IMR-90 (cell line): ENCODE data around the gene RARS2. TPM values are rescaled to one million over a fixed set of nuclear protein-coding genes. Genes with fewer than 3 reads are reported as not detected.
"Not testable (repeated sequence)": the region's sequence is repeated elsewhere in the genome, so short reads cannot be mapped to it uniquely, and the experiment has no call there.

Experiments used
- ATAC-seq: fragments of 200-7000 bp; cut with Tn5 transposase; 2 replicates; pipeline ENCODE4 v1.9.1; 2020; ENCODE audit warnings: low read depth, mild to moderate bottlenecking, moderate library complexity
- BruUV-seq: library from RNA; stranded (reverse); fragments of 400-500 nt; replicated peaks from 2 replicates; lab custom pipeline; 2021; lab: Mats Ljungman, UMichigan
- CTCF ChIA-PET: fragments of 300-600 bp; formaldehyde crosslinking; extraction: SDS; loops from one replicate; lab custom pipeline; 2021; ENCODE audit warnings: antibody characterized with exemption; lab: Yijun Ruan, JAX
- POLR2A ChIA-PET: fragments of 300-600 bp; sonication (Branson Sonifier 250); formaldehyde crosslinking; loops from one replicate; lab custom pipeline; 2022; ENCODE audit warnings: antibody characterized with exemption; ENCODE audit not compliant: unreplicated experiment; lab: Charles Lee
- DNase-seq: peaks from one replicate; pipeline ENCODE4 v3.0.0; 2013
- H2AFZ ChIP-seq: replicated peaks from 2 replicates; pipeline ENCODE3; 2013; ENCODE audit warnings: low read length, mild to moderate bottlenecking; ENCODE audit not compliant: poor library complexity
- H2AK5ac ChIP-seq: 2 replicates; pipeline ENCODE4 v1.6.1; 2013; ENCODE audit warnings: low read depth, low read length, inconsistent platforms
- H2AK9ac ChIP-seq: replicated peaks from 2 replicates; pipeline ENCODE3; 2013; ENCODE audit warnings: mild to moderate bottlenecking, low read depth, low read length, moderate library complexity; ENCODE audit not compliant: poor library complexity
- H2BK120ac ChIP-seq: 2 replicates; pipeline ENCODE4 v1.6.1; 2013; ENCODE audit warnings: low read depth, low read length, inconsistent platforms
- H2BK15ac ChIP-seq: 3 replicates; pipeline ENCODE4 v1.6.1; 2013; ENCODE audit warnings: low read depth, low read length, inconsistent platforms
- H2BK20ac ChIP-seq: 2 replicates; pipeline ENCODE4 v1.6.1; 2013; ENCODE audit warnings: low read depth, mild to moderate bottlenecking, inconsistent platforms, low read length, moderate library complexity
- H2BK5ac ChIP-seq: 2 replicates; pipeline ENCODE4 v1.6.1; 2013; ENCODE audit warnings: mild to moderate bottlenecking, low read depth, low read length, inconsistent platforms; ENCODE audit not compliant: poor library complexity, severe bottlenecking
- H3K14ac ChIP-seq: replicated peaks from 2 replicates; pipeline ENCODE4 v1.6.1; 2013; ENCODE audit warnings: low read depth, low read length, inconsistent platforms
- H3K18ac ChIP-seq: 2 replicates; pipeline ENCODE4 v1.6.1; 2013; ENCODE audit warnings: low read depth, low read length, control low read depth
- H3K23ac ChIP-seq: 2 replicates; pipeline ENCODE4 v1.6.1; 2013; ENCODE audit warnings: low read depth, low read length, inconsistent platforms
- H3K27ac ChIP-seq: 2 replicates; pipeline ENCODE4 v1.5.1; 2013; ENCODE audit warnings: mild to moderate bottlenecking, control low read depth, low read length; ENCODE audit not compliant: insufficient read depth
- H3K27me3 ChIP-seq: 2 replicates; pipeline ENCODE4 v1.6.1; 2013; ENCODE audit warnings: low read length; ENCODE audit not compliant: control insufficient read depth, insufficient read depth
- H3K36me3 ChIP-seq: 2 replicates; pipeline ENCODE4 v1.6.1; 2013; ENCODE audit warnings: low read length, mixed read lengths; ENCODE audit not compliant: control insufficient read depth, insufficient read depth
- H3K4ac ChIP-seq: 2 replicates; pipeline ENCODE4 v1.6.1; 2013; ENCODE audit warnings: low read depth, low read length, inconsistent platforms
- H3K4me1 ChIP-seq: 2 replicates; pipeline ENCODE4 v1.6.1; 2013; ENCODE audit warnings: low read length, mixed read lengths; ENCODE audit not compliant: control insufficient read depth, insufficient read depth
- H3K4me2 ChIP-seq: 2 replicates; pipeline ENCODE4 v1.6.1; 2013; ENCODE audit warnings: low read depth, mild to moderate bottlenecking, control low read depth, low read length, moderate library complexity
- H3K4me3 ChIP-seq: 2 replicates; pipeline ENCODE4 v1.5.1; 2013; ENCODE audit warnings: low read depth, mild to moderate bottlenecking, control low read depth, low read length, moderate library complexity; ENCODE audit not compliant: insufficient read depth
- H3K56ac ChIP-seq: 2 replicates; pipeline ENCODE4 v1.6.1; 2013; ENCODE audit warnings: low read length, inconsistent platforms; ENCODE audit not compliant: insufficient read depth; ENCODE audit errors: extremely low read depth
- H3K79me1 ChIP-seq, 2 experiments: 2 replicates each; pipeline ENCODE4 v1.6.1; 2013; ENCODE audit warnings: low read length in 2 of 2, inconsistent platforms in 1 of 2, low read depth in 1 of 2
- H3K9ac ChIP-seq: 2 replicates; pipeline ENCODE4 v1.6.1; 2013; ENCODE audit warnings: low read depth, low read length, control low read depth
- H3K9me1 ChIP-seq: 2 replicates; pipeline ENCODE4 v1.6.1; 2013; ENCODE audit warnings: low read length, inconsistent platforms; ENCODE audit not compliant: insufficient read depth
- H3K9me3 ChIP-seq: 2 replicates; pipeline ENCODE4 v1.6.1; 2013; ENCODE audit warnings: low read length; ENCODE audit not compliant: control insufficient read depth, insufficient read depth
- H4K20me1 ChIP-seq: 2 replicates; pipeline ENCODE4 v1.6.1; 2013; ENCODE audit warnings: low read length, inconsistent platforms; ENCODE audit not compliant: insufficient read depth
- H4K5ac ChIP-seq: 2 replicates; pipeline ENCODE4 v1.6.1; 2013; ENCODE audit warnings: mild to moderate bottlenecking, low read depth, low read length, control low read depth
- H4K8ac ChIP-seq, 2 experiments: 2 replicates each; pipeline ENCODE4 v1.6.1; 2013; ENCODE audit warnings: low read depth in 2 of 2, low read length in 2 of 2, control low read depth in 1 of 2, inconsistent platforms in 1 of 2
- H4K91ac ChIP-seq: 2 replicates; pipeline ENCODE4 v1.6.1; 2013; ENCODE audit warnings: low read depth, low read length, inconsistent platforms; ENCODE audit not compliant: insufficient read depth
- WGBS, 2 experiments: methylation state at CpG; one replicate each; pipeline versions ENCODE4 v1.1.5 to v1.1.7; 2013; ENCODE audit warnings: missing lambda C conversion rate in 2 of 2; ENCODE audit not compliant: insufficient read length in 1 of 2; ENCODE audit errors: extremely low coverage in 2 of 2; 5-methylcytosine and 5-hydroxymethylcytosine counted together
- dilution Hi-C: fragments of 300-500 bp; cut with HindIII; formaldehyde crosslinking; loops from one replicate; pipeline ENCODE4 v1.14.3; 2018; ENCODE audit warnings: low sequenced_read_pairs; ENCODE audit not compliant: unreplicated experiment
- in situ Hi-C: fragments of 300-500 bp; cut with MboI; formaldehyde crosslinking; loops from 3 replicates; pipeline ENCODE4 v1.14.3; 2019; ENCODE audit warnings: low sequenced_read_pairs, inconsistent platforms, mixed read lengths
- intact Hi-C: fragments of 100-400 bp; cut with micrococcal nuclease; formaldehyde crosslinking; loops from 2 replicates; pipeline ENCODE4 v1.10.0; 2022
- polyA plus RNA-seq, 3 experiments: library from polyadenylated mRNA; depleted of rRNA; stranded (reverse); fragments of >200 nt; gene quantifications; 2 replicates each; pipeline ENCODE4 v1.2.3, GENCODE V29; 2012; ENCODE audit warnings: low replicate concordance in 1 of 3
- total RNA-seq: library from RNA; depleted of rRNA; stranded (reverse); fragments of >200 nt; gene quantifications from 2 replicates; pipeline ENCODE4 v1.2.3, GENCODE V29; 2012

The RARS2 gene
- total and polyA plus RNA-seq, 2 of the 4 experiments (the other 2 are of a cell fraction) = 19.9 to 33.0 TPM

DNA sequence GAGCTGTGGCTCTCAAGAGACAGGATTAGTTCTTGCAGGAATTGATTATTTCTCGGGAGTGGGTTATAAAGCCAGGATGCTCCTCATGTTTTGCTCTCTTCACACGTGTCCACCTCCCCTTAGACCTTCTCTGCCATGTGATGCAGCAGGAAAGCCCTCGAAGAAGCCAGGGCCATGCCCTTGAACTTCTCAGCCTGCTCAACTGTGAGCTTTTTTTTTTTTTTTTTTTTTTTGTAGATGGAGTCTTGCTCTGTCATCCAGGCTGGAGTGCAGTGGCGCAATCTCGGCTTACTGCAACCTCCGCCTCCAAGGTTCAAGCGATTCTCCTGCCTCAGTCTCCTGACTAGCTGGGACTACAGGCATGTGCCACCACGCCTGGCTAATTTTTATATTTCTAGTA is 100.5 kb downstream of the RARS2 start:
- H2AK5ac ChIP-seq, H2AFZ ChIP-seq, H2BK5ac ChIP-seq, H3K4me2 ChIP-seq, H3K23ac ChIP-seq, dilution Hi-C loops, BruUV-seq, H3K18ac ChIP-seq, H4K5ac ChIP-seq, in situ Hi-C loops, H3K4me3 ChIP-seq, H3K9ac ChIP-seq, H4K20me1 ChIP-seq, H3K9me3 ChIP-seq, H3K14ac ChIP-seq, H3K9me1 ChIP-seq, DNase-seq, H3K27me3 ChIP-seq, H3K27ac ChIP-seq, ATAC-seq, H4K91ac ChIP-seq, H3K4ac ChIP-seq, H2BK15ac ChIP-seq, POLR2A ChIA-PET, H3K79me1 ChIP-seq, H2BK20ac ChIP-seq, H3K36me3 ChIP-seq, H3K4me1 ChIP-seq, H2BK120ac ChIP-seq, H3K56ac ChIP-seq, CTCF ChIA-PET, H4K8ac ChIP-seq, H2AK9ac ChIP-seq: not testable (repeated sequence)
- no CpG with 5 or more reads among the region's 8 CpGs for WGBS, 2 experiments
- intact Hi-C loops = loop anchor here (5.0 kb wide), 1 partner anchor 422 kb away; no protein-coding TSS in a partner anchor
